Measurements from ENCODE around the gene SAE1. TPM values are rescaled to one million over a fixed set of nuclear protein-coding genes. Genes with fewer than 3 reads are reported as not detected.
"Not testable (repeated sequence)": the region's sequence is repeated elsewhere in the genome, so short reads cannot be mapped to it uniquely, and the experiment has no call there.

SAE1 gene
- total and polyA plus RNA-seq, 2 of the 4 experiments (the other 2 are of a cell fraction): 165 to 184 TPM

GRCh38 chr19:47101116-47101515 lies 29.5 kb upstream of the SAE1 start:
- DNase-seq; H3K23ac ChIP-seq (ENCODE audit: low read depth, low read length); H4K8ac ChIP-seq (ENCODE audit: low read depth in 2 of 2, low read length in 2 of 2); H3K9ac ChIP-seq (ENCODE audit: low read depth, low read length); POLR2A ChIA-PET (ENCODE audit: unreplicated experiment); H2BK15ac ChIP-seq (ENCODE audit: low read depth, low read length); H3K56ac ChIP-seq (ENCODE audit: extremely low read depth, insufficient read depth, low read length); H2AFZ ChIP-seq (replicated peaks; ENCODE audit: low read length, poor library complexity); intact Hi-C loops (cut with micrococcal nuclease); in situ Hi-C loops (cut with MboI; ENCODE audit: low sequenced_read_pairs); H3K4ac ChIP-seq (ENCODE audit: low read depth, low read length); H2BK20ac ChIP-seq (ENCODE audit: low read depth, low read length); H3K27me3 ChIP-seq (ENCODE audit: control insufficient read depth, insufficient read depth, low read length); BruUV-seq (replicated peaks); H2BK5ac ChIP-seq (ENCODE audit: low read depth, low read length, poor library complexity, severe bottlenecking); H3K14ac ChIP-seq (replicated peaks; ENCODE audit: low read depth, low read length); H3K9me3 ChIP-seq (ENCODE audit: control insufficient read depth, insufficient read depth, low read length); H3K4me2 ChIP-seq (ENCODE audit: low read depth, low read length); H3K36me3 ChIP-seq (ENCODE audit: control insufficient read depth, insufficient read depth, low read length); CTCF ChIA-PET; ATAC-seq (ENCODE audit: low read depth); H2AK9ac ChIP-seq (replicated peaks; ENCODE audit: low read depth, low read length, poor library complexity); H3K4me3 ChIP-seq (ENCODE audit: insufficient read depth, low read depth, low read length); H3K27ac ChIP-seq (ENCODE audit: insufficient read depth, low read length); H3K4me1 ChIP-seq (ENCODE audit: control insufficient read depth, insufficient read depth, low read length); H2BK120ac ChIP-seq (ENCODE audit: low read depth, low read length); H4K5ac ChIP-seq (ENCODE audit: low read depth, low read length); dilution Hi-C loops (cut with HindIII; ENCODE audit: low sequenced_read_pairs, unreplicated experiment); H3K18ac ChIP-seq (ENCODE audit: low read depth, low read length); H4K91ac ChIP-seq (ENCODE audit: insufficient read depth, low read depth, low read length): not testable (repeated sequence)
- 93% methylated on average over 3 of the region's 4 CpGs; no CpG with 5 or more reads in 1 of the 2 experiments for WGBS, 2 experiments (ENCODE audit: extremely low coverage in 2 of 2, insufficient read length in 1 of 2)
- H3K9me1 ChIP-seq (ENCODE audit: insufficient read depth, low read length): peaks cover 33% of the 10 kb centered on the region
- peaks cover 71% of the 10 kb centered on the region for H4K20me1 ChIP-seq (ENCODE audit: insufficient read depth, low read length)
- H2AK5ac ChIP-seq (ENCODE audit: low read depth, low read length): 0 out of 2 replicates have a peak overlapping the region, but pooled peaks have one; percentile 3
- peaks cover 34 to 86% of the 10 kb centered on the region in 2 experiments for H3K79me1 ChIP-seq (ENCODE audit: low read depth in 1 of 2, low read length in 2 of 2)

Data from IMR-90 (cell line).